ENCODE data around the gene ANXA4. TPM values are rescaled to one million over a fixed set of nuclear protein-coding genes. Genes with fewer than 3 reads are reported as not detected.

Gene ANXA4
- total RNA-seq, 2 donors from 2014 or later: 62.8 to 67.8 TPM

GRCh38 chr2:69804416-69804815 lies 62.5 kb downstream of the ANXA4 start:
- ATAC-seq (ENCODE audit: insufficient number of reproducible peaks, low FRiP score, low read depth) (no peak), DNase-seq (ENCODE audit: low spot score) (no peak)
- Histone ChIP-seq H3K27ac (no peak overlapping the region), H3K4me3 (no peak overlapping the region), H3K36me3 (peaks cover 20% of the 10 kb centered on the region), H3K4me1 (ENCODE audit: control insufficient read depth in 1 of 2, low read depth in 2 of 2) (peaks cover 0 to 3% of the 10 kb centered on the region in 2 donors), H3K27me3 (replicated peaks; ENCODE audit: insufficient read depth) (no peaks in the 10 kb centered on the region), H3K9me3 (no peaks in the 10 kb centered on the region)
- no peak for TF ChIP-seq CTCF (IDR thresholded peaks at IDR 0.05)

GRCh38 chr2:69805887-69806286 lies 64.0 kb downstream of the ANXA4 start:
- Histone ChIP-seq H3K4me1 (ENCODE audit: control insufficient read depth in 1 of 2, low read depth in 2 of 2) (no peaks in the 10 kb centered on the region), H3K27me3 (replicated peaks; ENCODE audit: insufficient read depth) (no peaks in the 10 kb centered on the region), H3K36me3 (peaks cover 29% of the 10 kb centered on the region), H3K4me3 (no peak overlapping the region), H3K27ac (no peak overlapping the region), H3K9me3 (no peaks in the 10 kb centered on the region)
- ATAC-seq (ENCODE audit: insufficient number of reproducible peaks, low FRiP score, low read depth) (no peak), DNase-seq (ENCODE audit: low spot score) (no peak)
- TF ChIP-seq CTCF (IDR thresholded peaks at IDR 0.05): no peak

GRCh38 chr2:69807821-69808540 lies 66.0 kb downstream of the ANXA4 start:
- Histone ChIP-seq H3K9me3 (no peaks in the 10 kb centered on the region), H3K4me1 (ENCODE audit: control insufficient read depth in 1 of 2, low read depth in 2 of 2) (no peaks in the 10 kb centered on the region), H3K4me3 (no peak overlapping the region), H3K36me3 (peaks cover 49% of the 10 kb centered on the region), H3K27ac (no peak overlapping the region), H3K27me3 (replicated peaks; ENCODE audit: insufficient read depth) (no peaks in the 10 kb centered on the region)
- no peak for TF ChIP-seq CTCF (IDR thresholded peaks at IDR 0.05)
- DNase-seq (ENCODE audit: low spot score) (no peak), ATAC-seq (ENCODE audit: insufficient number of reproducible peaks, low FRiP score, low read depth) (no peak)

- H3K4me3 ChIP-seq: no peak overlapping the region
- H3K9me3 ChIP-seq: no peaks in the 10 kb centered on the region
- ATAC-seq (ENCODE audit: insufficient number of reproducible peaks, low FRiP score, low read depth): no peak
- H3K27me3 ChIP-seq (replicated peaks; ENCODE audit: insufficient read depth): no peaks in the 10 kb centered on the region
- no peak for TF ChIP-seq CTCF (IDR thresholded peaks at IDR 0.05)
- no peak for DNase-seq (ENCODE audit: low spot score)
- peaks cover 0 to 1% of the 10 kb centered on the region in 2 donors for H3K4me1 ChIP-seq (ENCODE audit: control insufficient read depth in 1 of 2, low read depth in 2 of 2)
- no peak overlapping the region for H3K27ac ChIP-seq
- peaks cover 43% of the 10 kb centered on the region for H3K36me3 ChIP-seq
These were observed 68.6 kb downstream of the ANXA4 start for GRCh38 chr2:69810550-69810949.

GRCh38 chr2:69811018-69811417 lies 69.1 kb downstream of the ANXA4 start:
- Histone ChIP-seq H3K27me3 (replicated peaks; ENCODE audit: insufficient read depth) (no peaks in the 10 kb centered on the region), H3K4me1 (ENCODE audit: control insufficient read depth in 1 of 2, low read depth in 2 of 2) (peaks cover 0 to 6% of the 10 kb centered on the region in 2 donors), H3K4me3 (no peak overlapping the region), H3K36me3 (peaks cover 40% of the 10 kb centered on the region), H3K27ac (no peak overlapping the region), H3K9me3 (no peaks in the 10 kb centered on the region)
- ATAC-seq (ENCODE audit: insufficient number of reproducible peaks, low FRiP score, low read depth) (no peak), DNase-seq (ENCODE audit: low spot score) (no peak)
- no peak for TF ChIP-seq CTCF (IDR thresholded peaks at IDR 0.05)

All from thoracic aorta (tissue), 2 donors.